ENCODE data around the gene WSB2.

DNA sequence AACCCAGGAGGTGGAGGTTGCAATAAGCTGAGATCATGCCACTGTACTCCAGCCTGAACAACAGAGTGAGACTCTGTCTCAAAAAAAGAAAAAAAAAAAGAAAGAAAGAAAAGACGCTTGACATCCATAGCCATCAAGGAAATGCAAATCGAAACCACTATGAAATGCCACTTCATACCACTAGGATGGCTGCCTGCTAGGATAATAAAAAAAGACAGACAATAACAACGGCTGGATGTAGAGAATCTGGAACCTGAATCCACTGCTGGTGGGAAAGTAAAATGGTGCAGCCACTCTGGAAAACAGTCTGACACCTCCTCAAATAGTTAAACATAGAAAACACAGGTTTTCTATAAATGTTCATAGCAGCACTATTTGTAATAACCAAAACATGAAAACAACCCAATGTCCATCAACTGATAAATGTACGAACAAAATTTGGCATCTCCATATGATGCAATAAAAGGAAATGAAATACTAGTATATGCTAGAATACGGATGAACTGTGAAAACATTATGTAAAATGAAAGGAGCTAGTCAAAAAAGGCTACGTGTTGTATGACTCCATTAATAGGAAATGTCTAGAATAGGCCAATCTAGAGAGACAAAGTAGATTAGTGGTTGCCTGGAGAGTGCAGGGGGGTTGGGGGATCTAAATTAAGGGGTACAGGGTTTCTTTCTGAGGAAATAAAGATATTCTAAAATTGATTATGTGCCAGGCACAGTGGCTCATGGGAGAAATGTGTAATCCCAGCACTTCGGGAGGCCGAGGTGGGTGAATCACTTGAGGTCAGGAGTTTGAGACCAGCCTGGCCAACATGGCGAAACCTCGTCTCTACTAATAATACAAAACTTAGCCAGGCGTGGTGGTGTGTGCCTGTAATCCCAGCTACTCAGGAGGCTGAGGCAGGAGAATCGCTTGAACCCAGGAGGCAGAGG lies 9.7 kb downstream of the WSB2 start:
- TF ChIP-seq POLR2AphosphoS5 (IDR thresholded peaks at IDR 0.05; ENCODE audit: low read depth, low read length) (no peak), TAF1 (IDR thresholded peaks at IDR 0.05; ENCODE audit: borderline replicate concordance, low read depth, low read length) (no peak)

Data from GM12892 (cell line).